Hepatocyte (in vitro differentiated cells): Measurements from ENCODE around the gene DCAF11.

ENCODE experiments used
- EZH2 ChIP-seq: fragments of 200-600 bp; sonication (generic); IDR thresholded peaks from 2 replicates; pipeline ENCODE4 v1.6.1; 2016; ENCODE audit warnings: antibody characterized with exemption, mild to moderate bottlenecking, borderline replicate concordance
- EZH2phosphoT487 ChIP-seq: fragments of 200-600 bp; sonication (generic); IDR thresholded peaks from one replicate; pipeline ENCODE4 v1.6.1; 2018; ENCODE audit warnings: antibody characterized with exemption, mild to moderate bottlenecking, low read depth, moderate library complexity; ENCODE audit not compliant: unreplicated experiment, severe bottlenecking
- TF ChIP-seq, protein P1 (sequence below): fragments of 200-600 bp; sonication (generic); IDR thresholded peaks from 2 replicates; pipeline ENCODE4 v1.5.1; 2016; ENCODE audit warnings: antibody characterized with exemption, mild to moderate bottlenecking; ENCODE audit not compliant: poor library complexity

DNA sequence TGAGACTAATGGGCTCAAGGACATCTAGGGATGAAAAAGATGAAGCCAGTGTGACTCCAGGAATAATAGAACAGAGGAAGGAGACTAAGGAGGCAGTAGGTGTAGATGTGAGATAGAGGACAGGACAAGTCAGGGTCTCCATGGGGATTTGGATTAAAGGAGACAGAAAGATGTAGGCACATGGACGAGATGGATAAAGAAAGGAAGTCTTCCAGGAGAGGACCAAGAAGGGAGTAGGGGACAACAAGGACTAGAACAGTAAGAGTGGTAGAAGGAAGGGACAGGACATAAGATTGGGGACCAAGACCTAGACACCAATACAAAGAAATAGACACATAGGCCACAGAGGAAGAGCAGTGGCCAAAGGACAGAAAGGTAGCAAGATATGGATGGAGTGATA is 27.6 kb upstream of the DCAF11 start:
- TF ChIP-seq EZH2phosphoT487 (no peak), EZH2 (no peak)
- TF ChIP-seq, protein P1, sequence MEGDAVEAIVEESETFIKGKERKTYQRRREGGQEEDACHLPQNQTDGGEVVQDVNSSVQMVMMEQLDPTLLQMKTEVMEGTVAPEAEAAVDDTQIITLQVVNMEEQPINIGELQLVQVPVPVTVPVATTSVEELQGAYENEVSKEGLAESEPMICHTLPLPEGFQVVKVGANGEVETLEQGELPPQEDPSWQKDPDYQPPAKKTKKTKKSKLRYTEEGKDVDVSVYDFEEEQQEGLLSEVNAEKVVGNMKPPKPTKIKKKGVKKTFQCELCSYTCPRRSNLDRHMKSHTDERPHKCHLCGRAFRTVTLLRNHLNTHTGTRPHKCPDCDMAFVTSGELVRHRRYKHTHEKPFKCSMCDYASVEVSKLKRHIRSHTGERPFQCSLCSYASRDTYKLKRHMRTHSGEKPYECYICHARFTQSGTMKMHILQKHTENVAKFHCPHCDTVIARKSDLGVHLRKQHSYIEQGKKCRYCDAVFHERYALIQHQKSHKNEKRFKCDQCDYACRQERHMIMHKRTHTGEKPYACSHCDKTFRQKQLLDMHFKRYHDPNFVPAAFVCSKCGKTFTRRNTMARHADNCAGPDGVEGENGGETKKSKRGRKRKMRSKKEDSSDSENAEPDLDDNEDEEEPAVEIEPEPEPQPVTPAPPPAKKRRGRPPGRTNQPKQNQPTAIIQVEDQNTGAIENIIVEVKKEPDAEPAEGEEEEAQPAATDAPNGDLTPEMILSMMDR: no peak
